ENCODE data around the gene ZNF534.

- TF ChIP-seq ZNF239 (tag by site-specific recombination; IDR thresholded peaks at IDR 0.05) (no peak), ZNF146 (tag by site-specific recombination; IDR thresholded peaks at IDR 0.05) (no peak), ZNF549 (tag by site-specific recombination; IDR thresholded peaks at IDR 0.05) (no peak)
- TF ChIP-seq, protein P1, sequence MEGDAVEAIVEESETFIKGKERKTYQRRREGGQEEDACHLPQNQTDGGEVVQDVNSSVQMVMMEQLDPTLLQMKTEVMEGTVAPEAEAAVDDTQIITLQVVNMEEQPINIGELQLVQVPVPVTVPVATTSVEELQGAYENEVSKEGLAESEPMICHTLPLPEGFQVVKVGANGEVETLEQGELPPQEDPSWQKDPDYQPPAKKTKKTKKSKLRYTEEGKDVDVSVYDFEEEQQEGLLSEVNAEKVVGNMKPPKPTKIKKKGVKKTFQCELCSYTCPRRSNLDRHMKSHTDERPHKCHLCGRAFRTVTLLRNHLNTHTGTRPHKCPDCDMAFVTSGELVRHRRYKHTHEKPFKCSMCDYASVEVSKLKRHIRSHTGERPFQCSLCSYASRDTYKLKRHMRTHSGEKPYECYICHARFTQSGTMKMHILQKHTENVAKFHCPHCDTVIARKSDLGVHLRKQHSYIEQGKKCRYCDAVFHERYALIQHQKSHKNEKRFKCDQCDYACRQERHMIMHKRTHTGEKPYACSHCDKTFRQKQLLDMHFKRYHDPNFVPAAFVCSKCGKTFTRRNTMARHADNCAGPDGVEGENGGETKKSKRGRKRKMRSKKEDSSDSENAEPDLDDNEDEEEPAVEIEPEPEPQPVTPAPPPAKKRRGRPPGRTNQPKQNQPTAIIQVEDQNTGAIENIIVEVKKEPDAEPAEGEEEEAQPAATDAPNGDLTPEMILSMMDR (tag by site-specific recombination; IDR thresholded peaks at IDR 0.05) = no peak
These were observed 30.9 kb upstream of the ZNF534 start for GRCh38 chr19:52398081-52398441.
